ENCODE measurements around the gene IL23A. TPM values are rescaled to one million over a fixed set of nuclear protein-coding genes. Genes with fewer than 3 reads are reported as not detected.
"Not testable (repeated sequence)": the region's sequence is repeated elsewhere in the genome, so short reads cannot be mapped to it uniquely, and the experiment has no call there.

The IL23A gene, protein sequence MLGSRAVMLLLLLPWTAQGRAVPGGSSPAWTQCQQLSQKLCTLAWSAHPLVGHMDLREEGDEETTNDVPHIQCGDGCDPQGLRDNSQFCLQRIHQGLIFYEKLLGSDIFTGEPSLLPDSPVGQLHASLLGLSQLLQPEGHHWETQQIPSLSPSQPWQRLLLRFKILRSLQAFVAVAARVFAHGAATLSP
- total RNA-seq (ENCODE audit: insufficient read depth, low replicate concordance), result 6.0 TPM

DNA sequence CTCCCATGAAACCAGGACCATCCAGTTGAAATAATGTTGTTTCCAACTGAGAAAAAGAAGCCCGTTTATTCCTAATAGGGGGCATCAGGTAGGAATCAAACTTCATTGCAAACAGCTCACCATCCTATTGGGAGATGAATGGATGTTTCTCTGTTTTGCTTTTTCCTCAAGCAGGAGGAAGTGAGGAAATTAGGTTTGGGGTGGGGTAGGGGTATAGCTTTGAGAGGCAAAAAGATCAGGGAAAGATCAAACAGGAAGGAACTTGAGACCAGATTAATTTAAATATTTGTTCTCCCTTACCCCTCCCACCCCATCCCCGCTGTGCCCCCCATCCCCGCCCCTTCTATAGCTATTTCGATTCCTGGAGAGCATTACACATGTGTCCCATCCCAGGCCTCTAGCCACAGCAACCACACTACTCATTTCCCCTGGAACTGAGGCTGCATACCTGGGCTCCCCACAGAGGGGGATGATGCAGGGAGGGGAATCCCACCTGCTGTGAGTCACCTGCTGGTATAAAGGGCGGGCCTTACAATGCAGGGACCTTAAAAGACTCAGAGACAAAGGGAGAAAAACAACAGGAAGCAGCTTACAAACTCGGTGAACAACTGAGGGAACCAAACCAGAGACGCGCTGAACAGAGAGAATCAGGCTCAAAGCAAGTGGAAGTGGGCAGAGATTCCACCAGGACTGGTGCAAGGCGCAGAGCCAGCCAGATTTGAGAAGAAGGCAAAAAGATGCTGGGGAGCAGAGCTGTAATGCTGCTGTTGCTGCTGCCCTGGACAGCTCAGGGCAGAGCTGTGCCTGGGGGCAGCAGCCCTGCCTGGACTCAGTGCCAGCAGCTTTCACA is at the start of gene IL23A:
Gene IL23A, plus strand, starts transcription at position 577 of the 850 bp plus-strand sequence. Its CDS starts 161 bp downstream, at position 738.
- no peak for DNase-seq (ENCODE audit: low spot score)

GRCh38 chr12:56293795-56294194 is 44.9 kb upstream of the IL23A start:
- DNase-seq (ENCODE audit: low spot score), result no peak

DNA sequence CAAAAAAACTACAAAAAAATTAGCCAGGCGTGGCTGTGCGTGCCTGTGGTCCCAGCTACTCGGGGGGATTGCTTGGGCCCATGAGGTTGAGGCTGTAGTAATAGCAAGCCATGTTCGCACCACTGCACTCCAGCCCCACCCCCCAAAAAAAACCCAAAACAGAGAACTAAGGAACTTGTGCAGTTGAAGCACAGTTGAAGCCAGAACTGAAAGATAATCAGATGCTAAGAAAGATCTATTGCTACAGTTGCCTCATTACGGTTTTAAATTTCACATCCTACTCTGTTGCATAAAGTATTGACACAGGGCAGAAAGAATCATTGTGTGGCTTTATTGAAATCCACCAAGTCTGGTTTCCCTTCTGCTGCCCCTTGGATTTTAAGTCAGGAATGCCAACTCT is 42.4 kb upstream of the IL23A start:
- no peak for DNase-seq (ENCODE audit: low spot score)

DNA sequence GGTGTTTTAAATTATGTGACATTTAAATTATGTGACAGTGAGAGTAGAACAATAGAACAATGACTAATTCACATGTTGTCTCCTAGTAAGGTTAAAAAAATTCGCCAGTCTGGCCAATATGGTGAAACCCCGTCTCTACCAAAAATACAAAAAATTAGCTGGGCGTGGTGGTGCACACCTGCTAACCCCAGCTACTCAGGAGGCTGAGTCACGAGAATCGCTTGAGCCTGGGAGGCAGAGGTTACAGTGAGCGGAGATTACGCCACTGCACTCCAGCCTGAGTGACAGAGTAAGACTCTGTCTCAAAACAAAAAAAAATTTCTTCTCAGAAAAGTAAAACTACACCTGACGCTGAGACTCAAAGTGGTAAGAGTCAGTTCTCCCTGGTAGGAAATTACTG is 41.3 kb upstream of the IL23A start:
- no peak for DNase-seq (ENCODE audit: low spot score)

- DNase-seq (ENCODE audit: low spot score), result no peak
Measured at GRCh38 chr12:56298828-56299227, 39.9 kb upstream of the IL23A start.

- DNase-seq (ENCODE audit: low spot score), result no peak
Measured at GRCh38 chr12:56299308-56299852, 39.3 kb upstream of the IL23A start.

- DNase-seq (ENCODE audit: low spot score), result peak; percentile 99
Measured at GRCh38 chr12:56299853-56300643, 38.6 kb upstream of the IL23A start, which contains the start of gene CS. Gene CS, minus strand, starts transcription at chr12:56300330. Its CDS starts 129 bp downstream, at chr12:56300201.

DNA sequence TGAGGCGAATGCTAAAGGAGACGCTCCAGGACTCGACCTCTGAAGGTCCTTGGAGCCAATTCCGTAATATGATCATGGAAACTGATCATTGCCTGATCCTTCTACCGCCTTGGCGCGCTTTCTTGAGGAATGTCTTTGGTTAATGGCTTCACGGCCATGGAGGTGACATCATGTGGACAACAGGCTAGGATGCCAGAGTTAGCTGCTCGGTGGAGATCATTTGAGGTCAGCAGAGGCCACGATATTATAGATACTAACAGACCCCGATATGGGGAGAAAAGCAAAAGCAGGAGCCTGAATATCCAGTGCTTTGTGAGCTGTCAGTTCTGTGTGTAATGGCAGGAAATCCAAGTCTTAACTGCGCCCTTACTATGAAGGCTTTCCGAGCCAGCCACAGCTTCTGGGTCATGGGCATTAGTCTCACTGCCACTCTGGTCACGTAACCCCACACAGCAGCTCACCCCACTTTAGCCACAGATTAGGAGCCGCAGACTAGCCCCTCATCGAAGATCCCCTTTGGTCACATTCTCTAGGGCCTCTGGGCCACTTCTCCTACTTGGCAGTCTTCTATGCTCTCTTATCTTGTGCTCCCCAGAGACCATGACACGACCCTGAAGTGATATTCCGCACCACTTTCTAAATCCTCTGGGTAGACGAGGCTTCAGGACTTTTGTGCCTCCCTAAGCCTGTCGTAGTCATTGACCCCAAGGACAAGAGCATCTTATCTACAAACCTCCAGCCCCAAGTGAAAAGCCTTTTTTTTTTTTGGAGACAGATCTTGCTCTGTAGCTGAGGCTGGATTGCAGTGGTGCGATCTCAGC is 37.8 kb upstream of the IL23A start:
- DNase-seq (ENCODE audit: low spot score), result no peak

DNA sequence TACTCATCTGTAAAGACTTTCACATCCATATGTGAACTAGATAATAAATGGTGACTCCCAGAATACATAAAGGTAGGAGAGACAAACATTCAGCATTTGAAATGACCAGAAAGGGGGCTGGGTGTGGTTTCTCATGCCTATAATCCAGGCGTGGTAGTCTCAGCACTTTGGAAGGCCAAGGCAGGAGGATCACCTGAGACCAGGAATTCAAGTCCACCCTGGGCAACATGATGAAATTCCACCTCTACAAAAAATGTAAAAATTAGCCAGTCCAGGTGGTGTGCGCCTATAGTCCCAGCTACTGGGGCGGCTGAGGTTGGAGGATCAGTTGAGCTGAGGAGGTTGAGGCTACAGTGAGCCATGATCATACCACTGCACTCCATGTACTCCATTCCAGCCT is 34.4 kb upstream of the IL23A start:
- no peak for DNase-seq (ENCODE audit: low spot score)

DNA sequence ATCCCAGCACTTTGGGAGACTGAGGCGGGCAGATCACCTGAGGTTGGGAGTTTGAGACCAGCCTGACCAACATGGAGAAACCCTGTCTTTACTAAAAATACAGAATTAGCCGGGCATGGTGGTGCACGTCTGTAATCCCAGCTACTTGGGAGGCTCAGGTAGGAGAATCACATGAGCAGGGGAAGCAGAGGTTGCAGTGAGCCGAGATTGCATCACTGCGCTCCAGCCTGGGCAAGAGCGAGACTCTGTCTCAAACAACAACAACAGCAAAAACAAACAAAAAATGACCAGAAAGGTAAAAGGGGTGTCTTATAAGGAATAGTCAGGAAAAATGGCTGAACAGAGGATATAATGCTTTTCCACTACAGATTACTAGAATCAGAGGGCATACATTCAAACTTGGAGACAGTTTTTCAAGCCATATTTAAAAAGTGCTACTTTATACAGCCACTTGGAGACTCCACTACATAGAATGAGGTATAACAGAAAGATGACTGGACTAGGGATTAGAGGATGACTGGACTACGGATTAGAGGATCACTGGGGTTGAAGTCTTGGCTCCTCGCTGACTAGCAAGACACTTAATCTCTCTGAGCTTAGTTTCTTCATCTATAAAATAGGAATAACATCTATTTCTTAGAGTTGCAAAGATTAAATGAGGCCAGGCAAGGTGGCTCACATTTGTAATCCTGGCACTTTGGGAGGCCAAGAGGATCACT is 33.7 kb upstream of the IL23A start:
- DNase-seq (ENCODE audit: low spot score), result peak; percentile 66

DNA sequence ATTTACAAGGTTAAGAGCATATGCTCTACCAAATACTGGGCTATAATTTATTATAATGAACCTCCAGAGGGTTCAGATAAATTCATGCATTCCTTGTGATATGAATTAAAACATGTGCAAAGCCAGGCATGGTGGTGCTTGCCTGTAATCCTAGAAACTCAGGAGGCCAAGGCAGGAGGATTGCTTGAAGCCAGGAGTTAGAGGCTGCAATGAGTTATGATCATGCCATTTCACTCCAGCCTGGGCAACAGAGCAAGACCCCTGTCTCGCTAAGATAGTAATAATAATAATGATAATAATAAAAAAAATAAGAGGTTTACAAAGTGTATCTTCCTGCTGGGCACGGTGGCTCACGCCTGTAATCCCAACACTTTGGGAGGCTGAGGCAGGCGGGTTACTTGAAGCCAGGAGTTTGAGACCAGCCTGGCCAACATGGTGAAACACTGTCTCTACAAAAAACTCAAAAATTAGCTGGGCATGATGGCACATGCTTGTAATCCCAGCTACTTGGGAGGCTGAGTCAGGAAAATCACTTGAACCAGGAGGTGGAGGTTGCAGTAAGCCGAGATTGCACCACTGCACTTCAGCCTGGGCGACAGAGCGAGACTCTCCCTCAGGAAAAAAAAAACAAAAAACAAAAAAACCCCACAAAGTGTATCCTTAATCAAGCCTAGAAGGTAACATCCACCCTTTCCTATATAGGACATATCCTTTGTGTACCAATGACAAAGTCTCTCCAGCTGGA is 31.3 kb upstream of the IL23A start:
- no peak for DNase-seq (ENCODE audit: low spot score)

- no peak for DNase-seq (ENCODE audit: low spot score)
Measured at GRCh38 chr12:56308714-56309113, 30.0 kb upstream of the IL23A start.

DNA sequence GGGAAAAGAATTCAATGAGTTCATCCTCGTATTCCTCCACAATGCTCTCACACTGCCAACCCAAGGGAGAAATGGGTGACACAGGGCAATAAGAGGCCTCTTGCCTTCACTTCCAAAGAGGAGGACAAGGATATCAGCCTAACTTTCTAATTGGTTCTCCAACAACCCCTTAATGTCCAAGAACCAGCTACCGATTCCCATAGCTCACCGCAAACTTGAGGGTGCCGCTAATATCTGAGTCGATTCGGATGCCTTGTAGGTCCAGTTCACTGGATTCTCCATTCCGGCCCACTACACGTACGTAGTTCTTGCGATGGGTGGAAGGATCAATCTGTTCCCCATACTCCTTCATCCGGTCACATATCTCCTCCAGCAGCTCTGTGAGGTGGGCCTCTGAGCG is 27.7 kb upstream of the IL23A start:
- no peak for DNase-seq (ENCODE audit: low spot score)

GRCh38 chr12:56315249-56315621 is 23.4 kb upstream of the IL23A start:
- DNase-seq (ENCODE audit: low spot score), result no peak

DNA sequence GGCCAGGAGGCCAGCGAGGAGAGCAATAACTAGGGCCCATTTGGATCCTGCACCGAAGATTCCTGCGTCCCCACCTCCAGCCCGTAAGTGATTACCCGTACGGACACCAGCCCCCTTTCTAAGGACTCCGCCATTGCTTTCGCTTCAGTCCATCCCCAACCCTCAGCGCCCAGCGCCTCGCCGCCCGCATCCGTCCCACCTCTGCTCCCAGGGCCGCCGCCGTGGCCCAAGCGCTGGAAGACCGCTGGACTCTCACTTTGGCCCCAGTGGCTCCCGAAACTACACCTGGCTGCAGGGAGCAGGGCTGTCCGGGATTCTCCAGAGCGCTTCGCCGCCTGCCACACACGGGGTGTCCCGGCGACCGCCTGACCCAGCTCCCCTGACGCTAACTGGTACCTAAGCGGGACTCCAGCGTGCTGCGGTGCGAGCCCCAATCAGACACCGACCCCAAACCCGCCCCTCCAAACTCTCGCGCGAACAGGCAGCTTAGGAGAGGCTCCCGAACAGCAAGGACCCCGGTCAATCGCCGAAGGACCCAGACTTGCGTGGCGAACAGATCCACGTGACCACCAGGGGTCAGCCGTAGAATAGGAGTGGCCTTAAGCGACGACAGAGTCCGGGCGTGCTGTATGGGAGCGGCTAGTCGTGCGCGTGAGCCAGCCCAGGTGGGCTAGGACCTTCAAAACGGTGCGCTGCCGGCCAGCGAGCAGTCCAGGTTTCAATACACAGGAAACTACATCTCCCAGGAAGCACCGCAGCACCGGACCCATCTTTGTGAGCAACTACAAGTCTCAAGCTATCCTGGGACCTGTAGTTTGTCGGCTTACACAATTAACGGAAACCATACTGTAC is 22.8 kb upstream of the IL23A start, which contains the start of gene CNPY2:
Gene CNPY2, minus strand, starts transcription at position 367 of the 852 bp plus-strand sequence. CDS start 771 bp downstream, outside the sequence.
- DNase-seq (ENCODE audit: low spot score), result peak; percentile 99

GRCh38 chr12:56317675-56318074 is 21.0 kb upstream of the IL23A start:
- DNase-seq (ENCODE audit: low spot score), result no peak

GRCh38 chr12:56321027-56321426 is 17.7 kb upstream of the IL23A start:
- no peak for DNase-seq (ENCODE audit: low spot score)

GRCh38 chr12:56321610-56322009 is 17.1 kb upstream of the IL23A start:
- not testable (repeated sequence) for DNase-seq (ENCODE audit: low spot score)

- DNase-seq (ENCODE audit: low spot score), result peak; percentile 79
Measured at GRCh38 chr12:56324206-56324605, 14.5 kb upstream of the IL23A start.
